Prostate gland (tissue), 2 donors: Measurements from ENCODE around the gene CPED1.

Experiments
- CTCF ChIP-seq, 4 experiments: fragments of 200-600 bp in 2 of 4; fragments of 450-650 bp in 2 of 4; sonication (generic) in 2 of 4; IDR thresholded peaks; 1 replicate in 3 of 4; 2 replicates in 1 of 4; pipeline ENCODE4 v1.5.1; 2016 to 2019; ENCODE audit warnings: antibody characterized with exemption in 4 of 4, mild to moderate bottlenecking in 2 of 4, moderate library complexity in 2 of 4
- POLR2A ChIP-seq: fragments of 450-650 bp; IDR thresholded peaks from one replicate; pipeline ENCODE4 v1.6.1; 2016; ENCODE audit warnings: antibody characterized with exemption, mild to moderate bottlenecking

- TF ChIP-seq CTCF (IDR thresholded peaks at IDR 0.05) (no peak), POLR2A (no peak)
Measured at GRCh38 chr7:121082400-121083101, 94.0 kb downstream of the CPED1 start.
